Activated T-cell treated with anti-CD3 and anti-CD28 coated beads, Interleukin-2, amount 50 U/mL, for 4 hours (primary cell): ENCODE data around the gene ISM2. TPM values are rescaled to one million over a fixed set of nuclear protein-coding genes. Genes with fewer than 3 reads are reported as not detected.
A peak's percentile ranks its signal among the peaks of the same experiment; 100 is the strongest.

ENCODE experiments used
- ATAC-seq, 2 donors: fragments of 200-7000 bp; cut with Tn5 transposase; one replicate each; pipeline ENCODE4 v1.10.0; 2021
- DNase-seq: peaks from one replicate; pipeline ENCODE4 v3.0.0-alpha.2; 2020
- H3K27me3 Mint-ChIP-seq: one replicate; pipeline ENCODE4 v1.8.0; 2021; ENCODE audit warnings: low read depth, mixed read lengths
- H3K36me3 Mint-ChIP-seq: one replicate; pipeline ENCODE4 v1.8.0; 2022; ENCODE audit warnings: mixed read lengths; ENCODE audit not compliant: insufficient read depth
- H3K4me1 Mint-ChIP-seq: one replicate; pipeline ENCODE4 v1.8.0; 2021; ENCODE audit warnings: low read depth, mixed read lengths
- H3K4me3 Mint-ChIP-seq: one replicate; pipeline ENCODE4 v1.8.0; 2021; ENCODE audit warnings: mild to moderate bottlenecking, moderate library complexity, mixed read lengths
- H3K9me3 Mint-ChIP-seq: one replicate; pipeline ENCODE4 v1.8.0; 2021; ENCODE audit warnings: mixed read lengths
- total RNA-seq, 3 donors: library from RNA; stranded (reverse); gene quantifications; one replicate each; pipeline ENCODE4 v1.2.1, GENCODE V29; 2021

Gene ISM2
- total RNA-seq, 3 donors from 2014 or later: not detected

DNA sequence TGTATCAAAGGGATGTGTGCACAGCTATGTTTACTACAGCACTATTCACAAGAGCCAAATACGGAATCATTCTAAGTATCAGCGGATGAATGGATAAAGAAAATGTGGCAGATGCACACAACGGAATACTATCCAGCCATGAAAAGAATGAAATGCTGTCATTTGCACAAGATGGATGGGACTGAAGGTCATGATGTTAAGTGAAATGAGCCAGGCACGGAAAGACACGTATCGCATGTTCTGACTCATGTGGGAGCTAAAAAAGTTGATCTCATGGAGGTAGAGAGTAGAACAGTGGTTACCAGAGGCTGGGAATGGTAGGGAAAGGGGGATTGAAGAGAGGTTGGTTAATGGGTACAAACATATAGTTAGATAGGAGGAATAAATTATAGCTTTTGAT lies 25.9 kb upstream of the ISM2 start:
- Mint-ChIP-seq H3K36me3 (peaks cover 36% of the 10 kb centered on the region), H3K9me3 (no peaks in the 10 kb centered on the region), H3K4me1 (no peaks in the 10 kb centered on the region), H3K27me3 (no peaks in the 10 kb centered on the region), H3K4me3 (no peak overlapping the region)
- DNase-seq (no peak), ATAC-seq (no peak)

DNA sequence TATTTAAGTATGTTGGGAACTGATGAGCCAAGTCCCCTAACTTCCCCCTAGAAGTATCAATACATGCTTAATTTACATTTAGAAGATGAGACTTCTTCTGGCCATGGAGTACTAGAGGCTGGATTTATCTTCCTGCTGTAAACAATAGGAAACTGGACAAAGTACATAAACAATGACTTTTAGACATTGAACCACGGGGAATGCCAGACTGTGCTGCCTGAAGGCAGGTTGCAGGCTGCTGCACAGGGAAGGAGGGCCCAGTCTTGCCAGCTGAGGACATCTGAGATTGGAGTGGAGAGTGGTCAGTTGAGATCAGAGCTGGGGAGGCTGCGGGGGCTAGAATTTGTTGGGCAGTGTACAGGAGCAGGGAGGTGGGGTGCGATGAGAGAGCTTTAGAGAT lies 24.5 kb upstream of the ISM2 start:
- DNase-seq (no peak), ATAC-seq (no peak)
- no peaks in the 10 kb centered on the region for H3K9me3 Mint-ChIP-seq
- no peaks in the 10 kb centered on the region for H3K4me1 Mint-ChIP-seq
- peaks cover 47% of the 10 kb centered on the region for H3K36me3 Mint-ChIP-seq
- no peak overlapping the region for H3K4me3 Mint-ChIP-seq
- H3K27me3 Mint-ChIP-seq: no peaks in the 10 kb centered on the region

DNA sequence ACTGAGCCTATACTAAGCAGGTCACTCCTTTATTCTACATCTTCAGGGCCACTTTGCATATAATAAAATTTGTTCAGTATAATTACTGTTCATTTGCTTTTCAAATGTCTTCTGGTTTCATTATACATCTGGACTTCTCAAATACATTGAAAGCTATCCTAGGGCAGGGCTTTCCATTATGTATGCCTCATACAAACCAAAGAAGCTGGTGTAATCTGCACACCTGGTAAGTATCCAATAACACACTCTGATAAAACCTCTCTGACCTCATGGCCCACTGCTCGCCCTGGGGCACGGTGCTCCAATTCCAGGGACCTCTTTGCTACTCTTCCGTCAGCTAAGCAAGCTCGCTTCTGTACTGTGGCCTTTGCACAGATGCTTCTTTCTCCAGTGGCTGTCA lies 21.9 kb upstream of the ISM2 start:
- H3K4me1 Mint-ChIP-seq: no peaks in the 10 kb centered on the region
- H3K4me3 Mint-ChIP-seq: no peak overlapping the region
- DNase-seq (no peak), ATAC-seq (no peak)
- H3K36me3 Mint-ChIP-seq: peaks cover 59% of the 10 kb centered on the region
- no peaks in the 10 kb centered on the region for H3K9me3 Mint-ChIP-seq
- H3K27me3 Mint-ChIP-seq: no peaks in the 10 kb centered on the region

DNA sequence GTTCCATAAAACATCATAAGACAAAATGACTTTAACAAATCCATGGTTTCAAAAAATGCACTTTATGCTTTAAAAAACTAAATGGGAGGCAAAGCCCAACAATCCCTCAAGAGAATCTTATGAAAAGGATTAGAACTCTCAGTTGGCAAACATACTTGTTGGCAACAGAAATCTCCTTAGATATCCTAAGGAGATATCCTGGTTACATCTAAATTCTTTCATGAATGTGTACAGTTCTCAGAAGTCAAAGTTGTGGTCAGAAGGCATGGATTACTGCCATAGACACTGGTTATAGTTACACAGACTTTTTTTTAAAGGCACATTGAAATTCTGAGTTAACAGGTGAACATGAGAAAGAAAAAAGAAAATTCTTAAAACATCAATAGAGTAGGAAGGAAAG lies 17.5 kb upstream of the ISM2 start:
- no peaks in the 10 kb centered on the region for H3K27me3 Mint-ChIP-seq
- H3K4me1 Mint-ChIP-seq: no peaks in the 10 kb centered on the region
- no peak overlapping the region for H3K4me3 Mint-ChIP-seq
- peaks cover 54% of the 10 kb centered on the region for H3K36me3 Mint-ChIP-seq
- no peaks in the 10 kb centered on the region for H3K9me3 Mint-ChIP-seq
- ATAC-seq (no peak), DNase-seq (no peak)

DNA sequence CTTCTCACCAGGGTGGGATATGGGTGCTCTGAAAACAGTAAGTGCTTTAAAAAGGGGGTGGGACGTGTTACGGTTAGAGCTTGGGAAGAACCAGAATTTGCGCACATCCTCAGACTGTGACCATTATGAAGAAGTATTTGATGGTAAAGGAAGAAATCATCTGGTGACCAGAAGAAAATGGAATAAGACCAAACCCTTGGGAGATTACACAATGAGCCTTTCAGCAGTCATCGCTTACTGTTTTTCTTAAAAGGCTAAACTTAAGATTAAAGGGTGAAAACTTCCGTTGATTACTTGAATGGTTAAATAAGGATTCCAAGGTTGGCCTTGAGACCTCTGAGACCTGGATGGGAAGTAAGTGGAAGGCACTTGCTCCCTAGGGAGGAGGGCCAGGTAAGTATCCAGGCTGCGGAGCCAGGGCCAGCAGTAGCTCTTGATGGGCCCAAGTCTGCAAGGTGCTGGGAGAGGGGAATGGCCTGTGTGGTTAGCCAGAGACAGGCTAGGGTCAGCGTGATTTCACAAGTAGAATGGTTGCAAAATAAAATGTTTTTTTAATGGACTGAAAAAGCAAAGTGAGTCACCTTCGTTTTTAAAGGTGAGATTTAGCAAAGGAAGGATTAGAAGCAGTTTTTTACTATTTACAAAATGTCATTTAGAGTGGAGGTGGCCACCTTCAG lies 13.0 kb upstream of the ISM2 start:
- DNase-seq (no peak), ATAC-seq (no peak)
- H3K9me3 Mint-ChIP-seq: no peaks in the 10 kb centered on the region
- H3K4me1 Mint-ChIP-seq: no peaks in the 10 kb centered on the region
- H3K4me3 Mint-ChIP-seq: no peak overlapping the region
- no peaks in the 10 kb centered on the region for H3K27me3 Mint-ChIP-seq
- H3K36me3 Mint-ChIP-seq: peaks cover 45% of the 10 kb centered on the region

DNA sequence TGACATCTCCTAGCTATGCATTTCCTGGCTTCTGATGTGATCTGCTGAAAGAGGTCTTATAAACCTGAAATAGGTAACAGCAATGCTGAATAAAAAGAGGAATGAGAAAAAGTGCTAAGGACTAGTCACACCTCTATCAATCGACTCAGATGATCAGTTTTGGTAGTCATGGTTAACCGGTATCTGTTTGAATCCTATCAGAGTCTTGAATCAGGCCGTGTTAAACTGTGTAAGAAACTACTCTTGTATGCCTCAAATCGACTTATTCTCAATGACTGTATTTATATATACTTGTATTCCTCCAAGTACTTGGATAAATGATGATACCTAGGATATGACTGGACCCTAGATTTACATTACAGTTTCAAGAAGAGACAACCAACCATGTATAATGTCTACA lies 10.8 kb upstream of the ISM2 start:
- Mint-ChIP-seq H3K27me3 (no peaks in the 10 kb centered on the region), H3K9me3 (no peaks in the 10 kb centered on the region), H3K4me3 (no peak overlapping the region), H3K36me3 (peaks cover 42% of the 10 kb centered on the region), H3K4me1 (no peaks in the 10 kb centered on the region)
- DNase-seq (no peak), ATAC-seq (no peak)

DNA sequence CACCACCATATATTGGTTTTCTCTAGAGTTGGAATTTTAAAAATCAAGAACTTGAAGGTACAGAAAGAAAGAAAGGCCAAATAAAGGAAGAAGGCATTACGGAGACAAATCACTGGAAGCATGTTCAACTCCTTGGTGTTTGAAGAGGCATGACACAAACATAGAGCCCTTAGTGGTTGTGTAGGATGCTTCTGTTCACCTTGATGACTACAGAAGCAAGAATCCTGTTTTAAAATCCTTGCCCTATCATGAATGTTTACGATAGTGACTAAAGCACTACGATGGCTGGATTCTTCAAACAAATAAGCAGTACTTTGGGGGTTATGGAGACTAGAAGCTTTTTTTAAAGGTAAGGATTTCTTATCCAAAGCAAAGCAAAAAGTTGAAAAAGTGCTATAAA lies 10.3 kb upstream of the ISM2 start:
- DNase-seq (no peak), ATAC-seq (no peak)
- Mint-ChIP-seq H3K4me3 (no peak overlapping the region), H3K27me3 (no peaks in the 10 kb centered on the region), H3K9me3 (no peaks in the 10 kb centered on the region), H3K36me3 (peaks cover 42% of the 10 kb centered on the region), H3K4me1 (no peaks in the 10 kb centered on the region)

DNA sequence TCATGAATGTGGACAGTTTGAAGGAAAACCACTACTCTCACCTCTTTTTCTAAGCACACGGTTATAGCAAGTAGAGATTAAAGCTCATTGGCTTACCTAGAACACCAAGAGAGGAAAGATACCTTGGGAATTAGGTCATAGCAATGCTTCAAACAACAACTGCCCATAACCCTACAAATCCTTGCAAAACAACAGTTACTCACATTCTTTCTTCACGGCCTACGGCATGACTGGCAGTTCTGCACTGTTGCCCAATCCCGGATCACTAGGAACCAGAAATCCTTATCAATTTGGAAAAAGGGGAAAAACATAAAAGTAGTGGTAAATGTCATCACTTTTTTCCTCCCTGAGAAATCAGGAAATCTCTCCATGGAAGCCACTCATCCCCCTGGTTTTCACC lies 9.6 kb upstream of the ISM2 start:
- H3K4me1 Mint-ChIP-seq: no peaks in the 10 kb centered on the region
- peaks cover under 1% of the 10 kb centered on the region for H3K27me3 Mint-ChIP-seq
- ATAC-seq (no peak), DNase-seq (no peak)
- peaks cover 43% of the 10 kb centered on the region for H3K36me3 Mint-ChIP-seq
- no peak overlapping the region for H3K4me3 Mint-ChIP-seq
- H3K9me3 Mint-ChIP-seq: peaks cover 2% of the 10 kb centered on the region

DNA sequence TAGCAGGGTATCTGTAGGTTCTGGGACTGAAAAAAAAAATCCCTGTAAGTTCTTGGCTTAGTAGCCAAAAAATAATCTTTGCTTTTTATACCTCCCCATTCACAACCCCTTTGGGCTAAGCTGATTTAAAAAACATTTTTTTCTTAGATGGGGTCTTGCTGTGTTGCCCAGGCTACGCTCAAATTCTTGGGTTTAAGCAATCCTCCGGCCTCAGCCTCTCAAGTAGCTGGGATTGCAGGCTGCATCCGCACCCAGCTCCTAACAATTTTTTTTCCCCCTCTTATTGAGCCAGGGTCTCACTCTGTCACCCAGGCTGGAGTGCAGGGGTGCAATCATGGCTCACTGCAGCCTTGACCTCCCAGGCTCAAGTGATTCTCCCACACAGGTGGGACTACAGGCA lies 9.1 kb upstream of the ISM2 start:
- Mint-ChIP-seq H3K4me3 (no peak overlapping the region), H3K9me3 (peaks cover 6% of the 10 kb centered on the region), H3K4me1 (no peaks in the 10 kb centered on the region), H3K36me3 (peaks cover 46% of the 10 kb centered on the region), H3K27me3 (peaks cover 4% of the 10 kb centered on the region)
- ATAC-seq (no peak), DNase-seq (no peak)

DNA sequence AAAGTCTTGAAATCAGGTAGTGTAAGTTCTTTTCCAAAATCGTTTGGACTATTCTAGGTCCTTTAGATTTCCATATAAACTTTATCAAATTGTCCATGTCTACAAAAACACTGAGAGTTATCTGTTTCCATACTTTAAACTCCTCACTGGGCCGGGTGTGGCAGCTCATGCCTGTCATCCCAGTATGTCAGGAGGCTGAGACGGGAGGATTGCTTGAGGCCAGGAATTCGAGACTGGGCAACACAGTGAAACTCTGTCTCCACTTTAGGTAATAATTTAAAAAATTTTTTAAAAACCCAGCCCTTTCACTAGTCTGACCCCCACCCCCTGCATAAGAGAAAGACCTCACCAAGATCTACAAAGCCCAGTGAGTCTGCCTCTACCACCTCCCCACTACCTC lies 6.4 kb upstream of the ISM2 start:
- Mint-ChIP-seq H3K36me3 (peaks cover 26% of the 10 kb centered on the region), H3K4me1 (peaks cover 2% of the 10 kb centered on the region), H3K9me3 (peaks cover 6% of the 10 kb centered on the region), H3K4me3 (no peak overlapping the region), H3K27me3 (peaks cover 9% of the 10 kb centered on the region)
- no peak for ATAC-seq
- DNase-seq: no peak

DNA sequence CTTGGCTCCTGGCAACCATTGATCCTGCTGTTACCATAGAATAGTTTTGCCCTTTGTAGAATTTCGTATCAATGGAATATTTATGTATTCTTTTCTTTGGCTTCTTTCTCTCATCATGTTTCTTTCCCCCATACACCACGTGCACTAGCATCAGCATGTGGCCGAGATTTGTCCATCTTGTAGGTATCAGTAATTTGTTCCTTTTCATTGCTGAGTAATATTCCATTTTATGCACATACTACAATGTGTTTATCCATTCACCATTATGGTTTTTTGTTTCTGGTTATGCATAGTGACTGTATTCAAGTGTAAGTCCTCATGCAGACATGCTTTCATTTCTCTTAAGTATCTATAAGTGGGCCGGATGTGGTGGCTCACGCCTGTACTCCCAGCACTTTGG lies 4.5 kb upstream of the ISM2 start:
- peaks cover 20% of the 10 kb centered on the region for H3K36me3 Mint-ChIP-seq
- peaks cover 18% of the 10 kb centered on the region for H3K27me3 Mint-ChIP-seq
- H3K4me1 Mint-ChIP-seq: peaks cover 7% of the 10 kb centered on the region
- H3K9me3 Mint-ChIP-seq: peaks cover 6% of the 10 kb centered on the region
- ATAC-seq (no peak), DNase-seq (no peak)
- H3K4me3 Mint-ChIP-seq: no peak overlapping the region

DNA sequence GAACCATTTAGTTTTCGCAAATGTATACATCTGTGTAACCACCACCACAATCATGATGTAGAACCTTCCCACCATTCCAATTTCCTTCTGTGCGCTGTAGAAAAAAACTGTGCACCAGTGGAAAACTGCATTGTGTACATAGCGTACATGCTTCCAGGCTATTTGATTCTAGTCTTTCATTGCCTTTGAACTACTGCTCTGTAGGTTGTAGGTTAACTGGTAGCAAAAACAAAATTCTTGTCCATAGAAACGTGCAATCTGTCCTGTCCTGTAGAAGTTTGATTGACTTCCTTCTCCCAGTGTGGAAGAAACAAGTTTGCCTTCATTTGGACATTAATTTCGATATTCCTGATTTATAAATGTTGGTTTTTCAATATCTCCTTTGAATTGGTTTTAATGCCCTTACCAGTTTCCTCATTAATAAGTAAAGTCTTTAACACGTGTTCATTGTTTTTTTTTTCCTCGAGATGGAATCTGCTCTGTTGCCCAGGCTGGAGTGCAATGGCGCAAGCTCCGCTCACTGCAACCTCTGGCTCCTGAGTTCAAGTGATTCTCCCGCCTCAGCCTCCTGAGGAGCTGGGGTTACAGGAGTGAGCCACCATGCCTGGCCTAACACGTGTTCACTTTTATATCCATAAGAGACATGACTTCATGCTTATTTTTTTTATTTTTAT lies 3.6 kb upstream of the ISM2 start:
- peaks cover 6% of the 10 kb centered on the region for H3K9me3 Mint-ChIP-seq
- H3K4me3 Mint-ChIP-seq: no peak overlapping the region
- H3K27me3 Mint-ChIP-seq: peaks cover 25% of the 10 kb centered on the region
- peaks cover 15% of the 10 kb centered on the region for H3K36me3 Mint-ChIP-seq
- no peak for DNase-seq
- ATAC-seq: no peak
- H3K4me1 Mint-ChIP-seq: peaks cover 11% of the 10 kb centered on the region

DNA sequence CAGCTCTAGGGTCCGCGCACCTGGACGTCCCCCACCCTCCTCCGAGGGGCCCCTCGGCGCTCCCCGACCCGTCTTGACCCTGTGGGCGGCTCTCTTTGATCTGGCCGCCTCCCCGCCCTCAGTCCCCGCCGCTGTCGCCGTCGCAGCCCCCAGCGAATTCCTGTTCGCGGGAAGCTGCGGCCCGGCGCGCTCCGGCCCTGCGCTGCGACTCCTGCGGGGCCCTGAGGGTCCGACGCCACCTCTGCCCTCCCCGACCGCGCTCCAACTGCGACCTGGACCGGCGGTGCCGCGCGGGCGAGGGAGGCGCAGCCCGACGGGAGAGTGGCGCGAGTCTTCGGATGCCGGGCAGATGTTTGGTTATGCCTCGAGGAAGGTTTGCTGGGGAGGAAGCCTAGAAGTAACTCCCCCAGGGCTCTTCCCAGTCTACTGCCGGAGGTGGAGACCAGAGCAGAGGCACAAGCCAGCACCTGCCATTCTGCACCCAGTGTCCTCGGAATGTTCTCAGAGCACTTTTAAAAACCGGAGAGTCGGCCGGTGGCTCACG lies 440 bp upstream of the ISM2 start:
- Mint-ChIP-seq H3K27me3 (peaks cover 34% of the 10 kb centered on the region), H3K4me1 (peaks cover 11% of the 10 kb centered on the region), H3K9me3 (peaks cover 6% of the 10 kb centered on the region), H3K4me3 (peak overlapping the region; percentile 54), H3K36me3 (peaks cover 4% of the 10 kb centered on the region)
- DNase-seq (no peak), ATAC-seq (peak in 1 of 2 donors; percentile 36)

DNA sequence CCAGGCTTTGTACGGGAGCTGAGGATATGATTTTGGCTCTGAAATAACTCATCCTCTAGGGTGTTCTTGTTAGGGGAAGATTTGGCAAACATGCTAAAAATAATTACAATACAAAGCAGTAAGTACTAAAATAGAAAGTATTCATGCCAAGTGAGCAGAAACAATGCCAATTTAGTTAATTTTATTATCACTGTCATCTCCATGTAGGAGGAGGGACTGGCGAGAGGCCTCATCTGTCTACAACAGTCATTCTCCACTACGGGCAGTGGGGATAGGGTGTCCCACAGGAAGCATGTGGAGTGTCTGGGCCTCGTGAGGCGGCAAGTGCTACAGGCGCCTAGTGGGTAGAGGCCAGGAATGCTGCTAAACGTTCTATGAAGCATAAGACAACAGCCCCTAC lies 3.3 kb downstream of the ISM2 start:
- Mint-ChIP-seq H3K4me3 (no peak overlapping the region), H3K9me3 (no peaks in the 10 kb centered on the region), H3K36me3 (no peaks in the 10 kb centered on the region), H3K27me3 (peaks cover 28% of the 10 kb centered on the region), H3K4me1 (peaks cover 10% of the 10 kb centered on the region)
- DNase-seq (no peak), ATAC-seq (no peak)

DNA sequence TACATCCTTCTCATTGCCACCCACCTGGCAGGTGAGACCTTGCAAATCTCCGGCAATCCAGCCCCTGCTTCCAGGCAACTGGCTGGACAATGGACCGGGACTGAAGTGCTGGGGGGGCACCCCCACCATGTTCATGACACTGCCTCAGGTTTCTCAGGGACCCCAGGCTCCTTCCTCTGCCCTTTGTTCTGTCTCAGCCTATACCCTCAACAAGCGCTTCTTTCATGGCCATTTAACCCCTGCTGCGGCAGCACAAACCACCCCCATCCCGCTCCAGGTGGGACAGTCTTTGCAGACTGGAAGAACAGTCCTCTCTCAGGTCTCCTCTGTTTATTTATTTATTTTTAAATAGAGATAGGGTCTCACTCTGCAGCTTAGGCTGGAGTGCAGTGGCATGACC lies 7.6 kb downstream of the ISM2 start:
- no peaks in the 10 kb centered on the region for H3K36me3 Mint-ChIP-seq
- no peak overlapping the region for H3K4me3 Mint-ChIP-seq
- H3K27me3 Mint-ChIP-seq: peaks cover 4% of the 10 kb centered on the region
- no peaks in the 10 kb centered on the region for H3K4me1 Mint-ChIP-seq
- DNase-seq: no peak
- no peak for ATAC-seq
- H3K9me3 Mint-ChIP-seq: no peaks in the 10 kb centered on the region
